WTC11 (cell line): ENCODE measurements around the gene OLFM1. TPM values are rescaled to one million over a fixed set of nuclear protein-coding genes. Genes with fewer than 3 reads are reported as not detected.
A peak's percentile ranks its signal among the peaks of the same experiment; 100 is the strongest.

Experiments
- AR ChIP-seq: fragments of 250-450 bp; sonication (Bioruptor Pico); IDR thresholded peaks from 2 replicates; pipeline ENCODE4 v1.9.0; 2021; ENCODE audit warnings: mild to moderate bottlenecking
- ATF6 ChIP-seq: sonication (generic); formaldehyde crosslinking; IDR thresholded peaks from 2 replicates; pipeline ENCODE4 v1.8.1; 2023; ENCODE audit warnings: mild to moderate bottlenecking, missing genetic modification reagents
- E2F1 ChIP-seq: sonication (generic); formaldehyde crosslinking; IDR thresholded peaks from 2 replicates; pipeline ENCODE4 v1.8.0; 2022; ENCODE audit warnings: mild to moderate bottlenecking, missing genetic modification reagents
- ESRRA ChIP-seq: sonication (generic); formaldehyde crosslinking; IDR thresholded peaks from 2 replicates; pipeline ENCODE4 v1.8.1; 2022; ENCODE audit warnings: mild to moderate bottlenecking, missing genetic modification reagents, borderline replicate concordance
- FOXK1 ChIP-seq: sonication (generic); formaldehyde crosslinking; IDR thresholded peaks from 2 replicates; pipeline ENCODE4 v1.8.0; 2022; ENCODE audit warnings: mild to moderate bottlenecking, moderate library complexity, missing genetic modification reagents
- FOXP1 ChIP-seq: sonication (generic); formaldehyde crosslinking; IDR thresholded peaks from 2 replicates; pipeline ENCODE4 v1.8.0; 2022; ENCODE audit warnings: missing genetic modification reagents, mild to moderate bottlenecking, moderate library complexity, borderline replicate concordance
- FOXP4 ChIP-seq: sonication (generic); formaldehyde crosslinking; IDR thresholded peaks from 2 replicates; pipeline ENCODE4 v1.8.0; 2022; ENCODE audit warnings: mild to moderate bottlenecking, missing genetic modification reagents
- GRHL2 ChIP-seq: fragments of 250-450 bp; sonication (Bioruptor Pico); IDR thresholded peaks from 2 replicates; pipeline ENCODE4 v1.8.0; 2022; ENCODE audit warnings: mild to moderate bottlenecking, moderate library complexity; ENCODE audit not compliant: insufficient replicate concordance, severe bottlenecking
- GTF2I ChIP-seq: fragments of 250-450 bp; sonication (Bioruptor Pico); conservative IDR thresholded peaks from 2 replicates; pipeline ENCODE4 v1.4.0; 2021; ENCODE audit warnings: mild to moderate bottlenecking
- IRF1 ChIP-seq: sonication (generic); formaldehyde crosslinking; IDR thresholded peaks from 2 replicates; pipeline ENCODE4 v1.8.0; 2023; ENCODE audit warnings: missing genetic modification reagents
- NFATC4 ChIP-seq: fragments of 250-450 bp; sonication (Bioruptor Pico); IDR thresholded peaks from 2 replicates; pipeline ENCODE4 v1.9.0; 2021; ENCODE audit warnings: mild to moderate bottlenecking
- NR3C1 ChIP-seq: sonication (generic); formaldehyde crosslinking; conservative IDR thresholded peaks from 2 replicates; pipeline ENCODE4 v1.8.1; 2023; ENCODE audit warnings: low read depth, mild to moderate bottlenecking, missing genetic modification reagents
- OVOL2 ChIP-seq: fragments of 250-450 bp; sonication (Bioruptor Pico); IDR thresholded peaks from 2 replicates; pipeline ENCODE4 v1.9.0; 2021; ENCODE audit warnings: mild to moderate bottlenecking, borderline replicate concordance
- PRDM15 ChIP-seq: sonication (generic); formaldehyde crosslinking; IDR thresholded peaks from 2 replicates; pipeline ENCODE4 v1.8.0; 2022; ENCODE audit warnings: missing genetic modification reagents
- RORB ChIP-seq: fragments of 250-450 bp; sonication (Bioruptor Pico); IDR thresholded peaks from 2 replicates; pipeline ENCODE4 v1.9.0; 2021; ENCODE audit warnings: mild to moderate bottlenecking
- SMAD3 ChIP-seq: sonication (generic); formaldehyde crosslinking; IDR thresholded peaks from 2 replicates; pipeline ENCODE4 v1.8.0; 2022; ENCODE audit warnings: missing genetic modification reagents, mild to moderate bottlenecking, borderline replicate concordance
- SMAD4 ChIP-seq: sonication (generic); formaldehyde crosslinking; IDR thresholded peaks from 2 replicates; pipeline ENCODE4 v1.8.0; 2022; ENCODE audit warnings: mild to moderate bottlenecking, missing genetic modification reagents
- SP1 ChIP-seq: sonication (generic); formaldehyde crosslinking; conservative IDR thresholded peaks from 2 replicates; pipeline ENCODE4 v1.8.1; 2022; ENCODE audit warnings: missing genetic modification reagents
- TEAD1 ChIP-seq: sonication (generic); formaldehyde crosslinking; IDR thresholded peaks from 2 replicates; pipeline ENCODE4 v1.8.0; 2022; ENCODE audit warnings: mild to moderate bottlenecking, missing genetic modification reagents
- TEAD4 ChIP-seq: sonication (generic); formaldehyde crosslinking; IDR thresholded peaks from 2 replicates; pipeline ENCODE4 v1.8.0; 2022; ENCODE audit warnings: mild to moderate bottlenecking, missing genetic modification reagents
- ZNF396 ChIP-seq: fragments of 250-450 bp; sonication (Bioruptor Pico); IDR thresholded peaks from 2 replicates; pipeline ENCODE4 v1.8.0; 2021; ENCODE audit warnings: mild to moderate bottlenecking, moderate library complexity, borderline replicate concordance
- ZNF532 ChIP-seq: fragments of 250-450 bp; sonication (Bioruptor Pico); IDR thresholded peaks from 2 replicates; pipeline ENCODE4 v1.9.0; 2021; ENCODE audit warnings: mild to moderate bottlenecking, borderline replicate concordance
- total RNA-seq: library from RNA; stranded (reverse); gene quantifications from 3 replicates; pipeline ENCODE4 v1.2.3, GENCODE V29; 2021

OLFM1 gene
- total RNA-seq, 1 experiment from 2014 or later = 37.6 TPM

- TF ChIP-seq E2F1 (CRISPR knock-in tag) = 0 out of 2 replicates have a peak, but pooled peaks have one; percentile 31
- TF ChIP-seq PRDM15 (CRISPR knock-in tag) = no peak
- no peak for TF ChIP-seq NR3C1 (CRISPR knock-in tag)
- no peak for TF ChIP-seq ZNF396
- TF ChIP-seq IRF1 (CRISPR knock-in tag) = peak; percentile 63; the same call in 1 of the 2 replicates
- no peak for TF ChIP-seq SP1 (CRISPR knock-in tag)
- no peak for TF ChIP-seq GTF2I (CRISPR knock-in tag)
- TF ChIP-seq SMAD4 = peak; percentile 64; the same call in 1 of the 2 replicates
- peak; percentile 88 for TF ChIP-seq FOXP4 (CRISPR knock-in tag)
- TF ChIP-seq GRHL2 (CRISPR knock-in tag) = no peak
- peak; percentile 86; the same call in 1 of the 2 replicates for TF ChIP-seq TEAD1
- 0 out of 2 replicates have a peak, but pooled peaks have one; percentile 54 for TF ChIP-seq TEAD4 (CRISPR knock-in tag)
- TF ChIP-seq ZNF532 (CRISPR knock-in tag) = no peak
- TF ChIP-seq AR (CRISPR knock-in tag) = no peak
- no peak for TF ChIP-seq ATF6 (CRISPR knock-in tag)
- peak; percentile 70; the same call in 1 of the 2 replicates for TF ChIP-seq FOXP1 (CRISPR knock-in tag)
- no peak; the same call in 1 of the 2 replicates for TF ChIP-seq ESRRA (CRISPR knock-in tag)
- TF ChIP-seq RORB = no peak
- TF ChIP-seq SMAD3 = no peak
- no peak for TF ChIP-seq OVOL2 (CRISPR knock-in tag)
- no peak for TF ChIP-seq NFATC4 (CRISPR knock-in tag)
- peak; percentile 75; the same call in 1 of the 2 replicates for TF ChIP-seq FOXK1 (CRISPR knock-in tag)
Measured at GRCh38 chr9:135077497-135078200, 9.8 kb upstream of the OLFM1 start (continued).
